NOMO-1 treated with dmso at 0.1 percent for 144 hours (cell line): ENCODE results near the gene HAS3.
"Not testable (repeated sequence)": the region's sequence is repeated elsewhere in the genome, so short reads cannot be mapped to it uniquely, and the experiment has no call there.

Source experiments
- DNase-seq: peaks from one replicate; lab custom pipeline; 2025; ENCODE audit not compliant: unreplicated experiment; lab: John Stamatoyannopoulos, UW

Gene HAS3

GRCh38 chr16:69115837-69116236 lies 10.4 kb downstream of the HAS3 start:
- DNase-seq: no peak

GRCh38 chr16:69116256-69116875 lies 10.9 kb downstream of the HAS3 start:
- DNase-seq: no peak

GRCh38 chr16:69116906-69117305 lies 11.5 kb downstream of the HAS3 start:
- no peak for DNase-seq

GRCh38 chr16:69118468-69118867 lies 13.0 kb downstream of the HAS3 start:
- DNase-seq: no peak

- DNase-seq: no peak
Measured at GRCh38 chr16:69118994-69119393, 13.5 kb downstream of the HAS3 start.

GRCh38 chr16:69119536-69119935 lies 14.1 kb downstream of the HAS3 start:
- DNase-seq: no peak

- DNase-seq: no peak
Measured at GRCh38 chr16:69120096-69120664, 14.7 kb downstream of the HAS3 start.

GRCh38 chr16:69123910-69124309 lies 18.5 kb downstream of the HAS3 start:
- DNase-seq: peak; percentile 2

GRCh38 chr16:69124406-69124805 lies 19.0 kb downstream of the HAS3 start:
- DNase-seq: not testable (repeated sequence)

- not testable (repeated sequence) for DNase-seq
Measured at GRCh38 chr16:69124961-69125360, 19.5 kb downstream of the HAS3 start.

GRCh38 chr16:69126221-69126620 lies 20.8 kb downstream of the HAS3 start:
- no peak for DNase-seq

- DNase-seq: not testable (repeated sequence)
Measured at GRCh38 chr16:69126801-69127200, 21.3 kb downstream of the HAS3 start.

GRCh38 chr16:69127966-69128510 lies 22.6 kb downstream of the HAS3 start:
- DNase-seq: no peak

GRCh38 chr16:69130461-69130860 lies 25.0 kb downstream of the HAS3 start:
- DNase-seq: no peak

- peak; percentile 11 for DNase-seq
Measured at GRCh38 chr16:69131167-69131838, 25.9 kb downstream of the HAS3 start.

GRCh38 chr16:69131839-69132423 lies 26.5 kb downstream of the HAS3 start:
- peak; percentile 86 for DNase-seq

GRCh38 chr16:69132424-69133252 lies 27.2 kb downstream of the HAS3 start, which contains the start of the genes CHTF8 and UTP4:
Gene CHTF8 (minus strand): TSS chr16:69132588. CDS start chr16:69121458, 11,130 bp downstream.
Gene UTP4 (plus strand): TSS chr16:69132649. CDS start chr16:69133460, 811 bp downstream.
- peak; percentile 79 for DNase-seq

GRCh38 chr16:69133373-69133954 lies 28.0 kb downstream of the HAS3 start:
- DNase-seq: no peak

GRCh38 chr16:69138608-69139007 lies 33.2 kb downstream of the HAS3 start:
- no peak for DNase-seq

GRCh38 chr16:69139464-69139863 lies 34.0 kb downstream of the HAS3 start:
- DNase-seq: not testable (repeated sequence)
